HG03135 (cell line): ENCODE results near the gene TMPRSS2.

Experiments used
- ATAC-seq: cut with Tn5 transposase; IDR thresholded peaks from one replicate; pipeline ENCODE4 v1.9.1; 2021; ENCODE audit warnings: mild to moderate bottlenecking, moderate library complexity; ENCODE audit not compliant: unreplicated experiment

TMPRSS2 gene

DNA sequence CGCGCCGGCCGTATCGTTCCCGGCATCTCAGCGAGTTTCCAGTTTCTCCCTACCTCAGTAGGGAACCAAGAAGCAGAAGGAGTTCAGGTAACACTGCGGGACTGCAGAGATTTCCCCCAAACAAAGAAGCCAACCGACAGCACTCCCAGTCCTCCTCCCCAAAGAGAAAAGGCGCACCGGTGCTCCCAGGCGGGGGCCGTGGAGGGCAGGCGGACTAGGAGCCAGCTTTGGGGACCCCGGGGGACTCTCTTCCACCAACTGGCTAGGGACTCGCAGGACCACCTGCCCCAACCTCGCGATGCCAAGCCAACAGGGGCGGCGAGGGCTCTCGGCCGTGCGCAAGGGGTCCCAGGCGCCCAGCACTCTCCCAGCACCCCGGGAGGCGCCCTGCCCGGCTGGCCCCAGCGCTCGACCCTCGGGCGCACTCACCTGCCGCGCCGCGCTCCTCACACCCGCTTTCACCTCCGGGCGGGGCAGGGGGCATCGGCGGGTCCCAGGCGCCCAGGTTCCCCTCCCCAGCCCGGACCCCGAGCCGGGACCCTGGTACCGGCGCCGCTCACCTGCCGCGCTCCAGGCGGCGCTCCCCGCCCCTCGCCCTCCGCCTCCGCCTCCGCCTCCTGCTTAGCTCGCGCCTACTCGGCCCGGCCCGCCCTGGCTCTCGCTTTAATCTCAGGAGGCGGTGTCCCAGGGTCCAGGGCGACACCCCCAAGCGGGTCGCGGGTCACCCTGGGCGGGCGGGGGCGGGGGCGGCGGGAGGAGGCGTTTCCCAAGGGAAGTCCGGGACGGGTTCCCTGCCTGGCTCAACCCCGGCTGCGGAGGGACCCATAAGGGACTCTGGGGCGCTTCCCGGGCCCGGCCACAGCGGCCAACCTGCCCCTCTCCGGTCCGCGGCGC, at the start of gene TMPRSS2:
TMPRSS2 (minus strand) TSS at position 638 of the 894 bp plus-strand sequence. CDS start 10,025 bp downstream, outside the sequence.
- no peak for ATAC-seq

DNA sequence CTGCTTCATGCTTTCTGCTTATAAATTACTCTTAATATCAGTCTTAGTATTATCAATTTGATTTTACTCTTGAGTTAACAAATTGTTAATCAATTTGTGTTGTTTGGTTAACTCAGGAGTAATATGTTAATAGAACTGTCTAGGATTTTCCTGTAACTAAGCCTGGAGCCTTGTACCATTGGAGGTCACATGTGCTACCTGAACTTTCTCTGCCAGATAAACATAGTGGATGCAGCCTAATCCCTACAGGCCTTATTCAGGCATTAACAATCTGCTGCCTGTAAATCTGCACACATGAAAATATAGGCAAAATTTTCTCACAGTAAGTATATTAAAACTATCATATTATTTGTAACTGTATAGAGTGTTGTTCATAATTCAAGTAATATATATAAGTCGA, 47.1 kb upstream of the TMPRSS2 start:
- no peak for ATAC-seq

- no peak for ATAC-seq
Measured at GRCh38 chr21:41552254-41552653, 44.3 kb upstream of the TMPRSS2 start.

GRCh38 chr21:41548781-41549180, 40.8 kb upstream of the TMPRSS2 start:
- no peak for ATAC-seq

DNA sequence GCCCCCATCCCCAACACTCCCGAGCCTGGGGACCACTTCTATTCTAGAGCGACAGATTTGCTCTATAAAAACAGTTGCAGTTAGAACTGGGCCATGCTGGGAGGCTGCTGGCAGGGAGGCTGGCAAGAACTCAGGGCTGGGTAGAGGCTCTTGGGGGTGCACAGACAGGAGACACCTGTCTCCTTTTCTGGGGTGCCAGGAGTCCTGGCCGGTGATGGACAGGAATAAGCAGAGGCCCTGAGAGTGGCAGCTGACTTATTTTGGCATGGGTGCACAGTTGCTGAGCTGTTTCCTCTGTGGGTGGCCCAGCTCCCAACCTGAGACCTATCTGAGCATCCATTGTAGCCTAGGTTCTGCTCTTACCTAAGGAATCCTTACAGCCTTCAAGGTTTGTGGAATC, 39.2 kb upstream of the TMPRSS2 start:
- ATAC-seq, result no peak

DNA sequence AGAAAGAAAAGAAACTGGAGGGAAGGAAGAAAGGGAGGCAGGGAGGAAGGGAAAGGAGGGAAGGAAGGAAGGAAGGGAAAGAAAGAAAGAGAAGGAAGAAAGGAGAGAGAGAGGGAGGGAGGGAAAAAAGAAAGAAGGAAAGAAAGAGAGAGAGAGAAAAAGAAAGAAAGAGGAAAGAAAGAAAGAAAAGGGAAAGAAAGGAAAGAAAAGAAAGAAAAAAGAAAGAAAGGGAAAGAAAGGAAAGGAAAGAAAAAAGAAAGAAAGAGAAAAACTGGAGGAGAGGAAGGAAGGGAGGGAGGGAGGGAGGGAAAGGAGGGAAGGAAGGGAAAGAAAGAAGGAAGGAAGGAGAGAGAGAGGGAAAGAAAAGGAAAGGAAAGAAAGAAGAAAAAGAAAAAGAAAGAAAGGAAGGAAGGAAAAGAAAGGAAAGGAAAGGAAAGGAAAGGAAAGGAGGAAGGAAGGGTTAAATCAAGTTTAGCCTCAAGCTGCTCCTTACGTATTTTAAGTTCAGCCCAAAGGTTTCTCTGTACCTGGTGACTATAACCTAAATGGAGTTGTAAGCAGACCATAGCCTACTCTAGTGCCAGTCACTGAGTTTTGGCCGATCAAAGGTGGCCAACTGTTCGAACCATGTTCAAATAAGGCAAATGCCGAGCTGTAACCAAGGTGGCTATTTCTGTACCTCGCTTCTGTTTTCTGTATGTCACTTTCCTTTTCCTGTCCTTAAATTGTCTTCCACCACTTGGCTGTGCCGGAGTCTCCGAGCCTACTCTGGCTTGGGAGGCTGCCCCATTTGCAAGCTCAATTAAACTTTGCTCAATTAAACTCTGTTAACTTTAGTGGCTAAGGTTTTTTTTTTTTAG, 37.8 kb upstream of the TMPRSS2 start:
- no peak for ATAC-seq

DNA sequence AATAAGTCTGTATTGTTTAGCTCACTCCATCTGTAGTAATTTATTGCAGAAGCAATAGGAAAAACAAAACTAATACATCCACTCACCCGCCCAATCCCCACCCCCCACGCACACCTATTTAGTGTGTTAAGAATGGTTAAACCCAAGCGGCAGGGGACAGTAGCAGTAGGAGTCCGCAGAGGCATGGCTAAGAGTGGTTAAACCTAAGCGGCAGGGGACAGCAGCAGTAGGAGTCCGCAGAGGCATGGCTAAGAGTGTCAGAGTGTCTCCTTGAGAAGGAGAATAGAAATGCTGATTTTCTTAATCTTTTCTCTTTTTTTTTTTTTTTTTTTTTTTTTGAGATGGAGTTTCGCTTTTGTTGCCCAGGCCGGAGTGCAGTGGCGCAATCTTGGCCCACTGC, 34.8 kb upstream of the TMPRSS2 start:
- ATAC-seq, result no peak

- ATAC-seq, result no peak
Measured at GRCh38 chr21:41537356-41537755, 29.4 kb upstream of the TMPRSS2 start.

DNA sequence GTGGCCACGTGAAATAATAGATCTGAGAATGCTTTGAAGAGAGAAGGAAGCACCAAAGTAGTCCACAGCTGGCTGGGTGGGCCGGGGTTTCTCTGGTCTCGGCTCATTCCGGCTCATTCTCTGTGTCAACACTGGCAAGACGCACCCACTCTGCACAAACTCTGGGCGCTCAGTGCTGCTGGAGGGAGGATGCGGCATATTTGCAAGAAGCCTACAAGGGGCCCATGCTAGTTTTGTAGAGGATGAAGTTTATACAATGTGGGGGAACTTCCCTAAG, 28.8 kb upstream of the TMPRSS2 start:
- no peak for ATAC-seq

- no peak for ATAC-seq
Measured at GRCh38 chr21:41536076-41536826, 28.3 kb upstream of the TMPRSS2 start.

DNA sequence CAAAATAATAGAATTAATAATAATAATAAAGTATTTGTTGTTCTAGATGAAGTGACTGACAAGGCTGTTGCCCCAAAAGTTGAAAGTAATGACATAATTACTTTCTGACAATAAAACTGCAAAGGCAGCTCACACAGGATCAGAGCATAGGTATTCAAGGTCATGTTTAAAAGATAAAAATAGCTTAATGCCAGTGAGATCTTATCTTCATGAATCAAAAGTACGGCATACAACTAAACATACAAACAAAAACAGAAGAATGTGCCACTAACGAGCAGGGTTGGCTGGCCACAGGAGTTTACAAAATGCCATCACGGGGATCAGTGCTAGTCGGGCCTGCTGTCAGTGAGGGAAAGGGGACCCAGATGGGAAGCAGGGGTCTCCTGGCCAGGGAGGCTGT, 22.4 kb upstream of the TMPRSS2 start:
- no peak for ATAC-seq

DNA sequence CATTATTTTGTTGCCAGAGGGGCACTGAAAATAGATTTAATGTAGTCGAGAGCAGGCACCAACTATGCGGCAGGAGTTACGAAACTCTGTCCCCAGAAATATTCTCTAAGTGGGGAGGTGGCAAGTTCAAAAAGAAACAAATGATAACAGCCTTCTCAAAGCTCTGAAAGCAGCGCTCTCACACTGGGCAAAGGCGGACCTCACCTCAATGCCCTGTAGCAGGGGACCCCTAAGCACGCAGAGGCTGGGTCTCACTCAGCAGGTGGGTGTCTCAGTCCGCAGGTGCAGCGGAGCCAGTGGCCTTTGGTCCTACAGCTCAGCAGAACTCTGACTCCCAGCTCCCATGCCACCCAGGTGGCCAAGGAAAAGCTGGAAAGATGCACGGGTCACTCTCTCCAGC, 21.8 kb upstream of the TMPRSS2 start:
- ATAC-seq, result no peak

- no peak for ATAC-seq
Measured at GRCh38 chr21:41526478-41527087, 18.6 kb upstream of the TMPRSS2 start.

GRCh38 chr21:41523175-41523574, 15.2 kb upstream of the TMPRSS2 start:
- no peak for ATAC-seq

GRCh38 chr21:41521489-41522027, 13.6 kb upstream of the TMPRSS2 start:
- ATAC-seq, result no peak

- ATAC-seq, result no peak
Measured at GRCh38 chr21:41520560-41521442, 12.8 kb upstream of the TMPRSS2 start.

GRCh38 chr21:41519806-41520559, 12.0 kb upstream of the TMPRSS2 start:
- ATAC-seq, result no peak

DNA sequence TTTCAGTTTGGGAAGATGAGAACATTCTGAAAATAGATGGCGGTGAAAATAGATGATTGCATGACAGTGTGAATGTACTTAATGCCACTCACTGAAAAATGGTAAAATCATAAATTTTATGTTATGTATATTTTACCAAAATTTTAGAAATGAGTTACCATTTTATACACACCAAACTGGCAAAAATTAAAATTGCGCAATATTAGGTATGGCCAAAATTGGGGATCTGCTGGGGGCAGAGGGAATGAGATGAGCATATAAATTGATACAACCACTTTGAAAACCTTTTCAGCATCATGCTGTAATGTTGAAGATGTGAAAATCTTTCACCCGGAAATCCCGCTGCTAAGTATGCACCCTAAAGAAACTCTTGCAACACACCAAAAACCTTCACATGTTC, 10.8 kb upstream of the TMPRSS2 start:
- no peak for ATAC-seq

DNA sequence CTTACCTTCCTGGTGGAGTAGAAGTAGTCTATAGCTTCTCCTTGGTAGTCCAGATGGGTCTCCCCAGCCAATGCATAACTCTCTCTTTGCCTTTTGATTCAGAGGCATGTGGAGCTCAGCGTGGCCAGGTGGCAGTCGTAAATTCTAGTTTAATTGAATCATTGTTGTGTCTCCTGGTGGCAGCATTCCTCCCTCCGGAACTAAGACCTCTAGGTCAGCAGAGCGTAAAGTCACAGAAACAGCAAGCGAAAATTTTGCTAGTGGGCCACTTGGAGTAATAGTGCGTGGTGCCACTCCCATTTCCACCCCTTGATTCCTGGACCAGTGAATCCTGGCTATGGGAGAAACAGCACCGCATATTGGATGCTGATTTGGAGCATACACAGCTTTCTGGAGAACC, 3.9 kb upstream of the TMPRSS2 start:
- ATAC-seq, result no peak
